Neuron (in vitro differentiated cells): ENCODE data around the gene GLIPR2.
"Not testable (repeated sequence)": the region's sequence is repeated elsewhere in the genome, so short reads cannot be mapped to it uniquely, and the experiment has no call there.

Source experiments
- H2AFZ ChIP-seq: one replicate; pipeline ENCODE4 v1.6.1; 2013; ENCODE audit warnings: low read depth, mild to moderate bottlenecking, inconsistent platforms, low read length, moderate library complexity
- H3K27me3 ChIP-seq: one replicate; pipeline ENCODE4 v1.6.1; 2013; ENCODE audit warnings: low read length; ENCODE audit not compliant: insufficient read depth
- H3K36me3 ChIP-seq: one replicate; pipeline ENCODE4 v1.6.1; 2013; ENCODE audit warnings: low read length; ENCODE audit not compliant: insufficient read depth
- H3K4me1 ChIP-seq: one replicate; pipeline ENCODE4 v1.6.1; 2013; ENCODE audit warnings: low read length; ENCODE audit not compliant: insufficient read depth
- H3K4me3 ChIP-seq: 2 replicates; pipeline ENCODE4 v1.5.1; 2013; ENCODE audit warnings: mild to moderate bottlenecking, low read length, moderate library complexity
- H3K9me3 ChIP-seq: one replicate; pipeline ENCODE4 v1.6.1; 2013; ENCODE audit warnings: low read length

The GLIPR2 gene

DNA sequence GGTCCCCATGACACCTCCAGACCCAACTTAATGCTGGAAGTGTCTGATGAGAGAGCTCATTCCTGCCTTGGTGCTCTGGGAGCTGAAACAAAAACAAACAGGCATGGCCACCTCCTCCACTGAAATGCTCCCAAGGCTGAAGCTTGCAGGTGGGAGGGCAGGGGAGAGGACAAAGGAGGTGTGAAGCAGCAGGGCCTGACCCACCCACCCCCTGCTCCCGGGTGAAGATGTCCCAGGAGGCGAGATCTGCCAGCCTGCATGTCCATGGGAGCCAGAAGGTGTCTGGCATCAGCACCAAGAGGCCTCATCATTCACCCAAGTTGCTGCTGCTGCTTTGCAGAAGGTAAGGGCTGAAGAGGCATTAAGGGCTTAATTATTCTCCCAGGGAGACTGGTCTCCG is 28.5 kb downstream of the GLIPR2 start:
- Histone ChIP-seq H2AFZ (no peak overlapping the region), H3K27me3 (peaks cover 4% of the 10 kb centered on the region), H3K4me3 (no peak overlapping the region), H3K36me3 (no peaks in the 10 kb centered on the region), H3K9me3 (peaks cover 2% of the 10 kb centered on the region), H3K4me1 (peaks cover 8% of the 10 kb centered on the region)

GRCh38 chr9:36165826-36166167 is 29.3 kb downstream of the GLIPR2 start:
- no peaks in the 10 kb centered on the region for H3K36me3 ChIP-seq
- H3K4me1 ChIP-seq, result peaks cover 8% of the 10 kb centered on the region
- peaks cover 6% of the 10 kb centered on the region for H3K27me3 ChIP-seq
- no peak overlapping the region for H2AFZ ChIP-seq
- H3K4me3 ChIP-seq, result no peak overlapping the region
- peaks cover 2% of the 10 kb centered on the region for H3K9me3 ChIP-seq

DNA sequence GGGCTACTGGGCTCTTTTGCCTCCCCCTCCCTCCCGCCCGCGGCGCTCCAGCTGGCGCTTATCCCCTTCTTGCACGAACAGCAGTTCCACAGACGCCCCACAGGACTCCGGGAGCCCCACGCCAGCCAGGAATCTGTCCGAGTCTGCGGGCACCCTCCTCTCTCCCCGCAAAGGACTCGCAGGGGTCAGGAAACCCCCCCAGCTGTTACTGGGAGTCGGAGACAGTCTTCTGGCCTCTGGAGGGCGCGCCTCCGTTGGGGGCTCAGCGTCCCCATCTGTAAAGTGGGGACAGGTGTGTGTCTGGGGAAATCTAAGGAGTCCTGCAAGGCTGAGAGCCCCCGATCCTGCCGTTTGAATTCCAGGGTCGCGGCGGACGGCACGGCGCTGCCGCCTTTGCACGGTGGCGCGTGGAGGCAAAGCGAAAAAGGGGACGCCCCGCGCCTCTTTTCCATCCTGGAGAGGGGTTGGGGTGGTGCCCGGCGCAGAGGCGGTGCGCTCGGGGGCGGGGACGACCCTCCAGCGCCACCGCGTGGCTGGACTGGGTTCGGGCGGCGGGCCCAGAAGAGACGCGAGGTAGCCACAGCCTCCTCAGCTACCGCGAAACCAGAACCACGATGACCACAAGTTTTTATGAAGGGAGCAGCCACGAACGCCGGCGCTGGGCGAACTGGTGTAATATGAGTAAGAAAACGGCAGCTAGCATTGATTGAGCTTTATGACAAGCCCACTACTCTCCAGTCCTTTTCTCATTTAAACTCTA is 29.8 kb downstream of the GLIPR2 start:
- Histone ChIP-seq H3K36me3 (no peaks in the 10 kb centered on the region), H3K4me1 (peaks cover 8% of the 10 kb centered on the region), H3K4me3 (no peak overlapping the region)

DNA sequence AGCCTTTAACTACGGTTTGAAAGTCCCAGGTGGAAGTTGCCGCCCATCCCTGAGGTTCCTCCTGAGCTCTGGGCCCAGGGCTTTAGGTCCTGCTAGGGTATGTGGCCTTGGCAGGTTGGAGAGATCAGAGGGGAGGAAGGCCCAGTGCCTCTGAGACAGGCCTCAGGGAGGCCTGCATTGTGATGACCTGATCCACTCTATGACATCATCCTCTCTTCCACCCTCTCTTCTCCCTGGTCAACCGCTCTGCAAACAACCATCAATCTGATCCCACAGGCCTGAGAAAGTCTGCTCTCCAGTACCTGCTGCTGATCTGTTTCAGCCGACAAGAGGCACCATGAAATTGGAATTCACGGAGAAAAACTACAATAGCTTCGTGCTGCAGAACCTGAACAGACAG is 32.6 kb downstream of the GLIPR2 start, which contains the start of gene CCIN:
TSS of gene CCIN (plus strand) at position 223 of the 400 bp plus-strand sequence. CDS start at position 338, 115 bp downstream.
- Histone ChIP-seq H3K4me3 (no peak within 1 kb of the TSS), H3K9me3 (peaks cover 2% of the 10 kb centered on the region), H3K36me3 (no peaks in the 10 kb centered on the region), H3K27me3 (peaks cover 6% of the 10 kb centered on the region), H3K4me1 (no peaks in the 10 kb centered on the region), H2AFZ (no peak within 1 kb of the TSS)

More for the DNA sequence above, 29.8 kb downstream of the GLIPR2 start:
- peak overlapping the region; percentile 62 for H2AFZ ChIP-seq
- H3K9me3 ChIP-seq, result peaks cover 2% of the 10 kb centered on the region
- H3K27me3 ChIP-seq, result peaks cover 6% of the 10 kb centered on the region

GRCh38 chr9:36169708-36170107 is 33.2 kb downstream of the GLIPR2 start:
- Histone ChIP-seq H3K9me3 (peaks cover 2% of the 10 kb centered on the region), H2AFZ (no peak overlapping the region), H3K4me1 (no peaks in the 10 kb centered on the region), H3K27me3 (peaks cover 6% of the 10 kb centered on the region), H3K4me3 (no peak overlapping the region), H3K36me3 (no peaks in the 10 kb centered on the region)

GRCh38 chr9:36170531-36170930 is 34.0 kb downstream of the GLIPR2 start:
- H3K4me1 ChIP-seq, result no peaks in the 10 kb centered on the region
- no peak overlapping the region for H2AFZ ChIP-seq
- peaks cover 2% of the 10 kb centered on the region for H3K9me3 ChIP-seq
- H3K27me3 ChIP-seq, result peaks cover 6% of the 10 kb centered on the region
- H3K4me3 ChIP-seq, result no peak overlapping the region
- no peaks in the 10 kb centered on the region for H3K36me3 ChIP-seq

DNA sequence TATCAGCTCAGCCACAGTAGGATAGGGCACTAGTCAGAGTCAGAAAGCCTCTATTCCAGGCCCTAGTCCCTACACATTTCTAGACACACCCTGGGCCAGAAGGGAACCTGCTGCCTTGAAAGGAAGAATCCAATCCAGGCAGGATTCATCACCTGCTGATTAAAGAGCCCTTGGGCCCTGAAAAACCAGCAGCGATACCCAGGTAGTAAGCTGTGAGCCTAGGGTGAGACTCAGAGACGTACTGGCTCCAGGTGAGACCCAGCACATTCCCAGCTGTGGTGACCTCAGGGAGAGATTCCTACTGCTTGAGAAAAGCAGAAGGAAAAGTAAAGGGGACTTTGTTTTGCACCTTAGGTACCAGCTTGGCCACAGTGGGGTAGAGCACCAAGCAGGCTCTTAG is 37.3 kb downstream of the GLIPR2 start:
- Histone ChIP-seq H3K9me3 (peaks cover 2% of the 10 kb centered on the region), H3K27me3 (peaks cover 6% of the 10 kb centered on the region), H2AFZ (no peak overlapping the region), H3K36me3 (no peaks in the 10 kb centered on the region), H3K4me1 (no peaks in the 10 kb centered on the region), H3K4me3 (no peak overlapping the region)

- Histone ChIP-seq H3K4me1 (no peaks in the 10 kb centered on the region), H3K9me3 (peaks cover 2% of the 10 kb centered on the region), H3K4me3 (no peak overlapping the region), H3K27me3 (peaks cover 6% of the 10 kb centered on the region), H2AFZ (no peak overlapping the region), H3K36me3 (no peaks in the 10 kb centered on the region)
Observed at GRCh38 chr9:36174271-36174670, 37.7 kb downstream of the GLIPR2 start.

GRCh38 chr9:36174731-36175130 is 38.2 kb downstream of the GLIPR2 start:
- Histone ChIP-seq H3K9me3 (peaks cover 1% of the 10 kb centered on the region), H3K4me1 (no peaks in the 10 kb centered on the region), H3K27me3 (peaks cover 5% of the 10 kb centered on the region), H3K4me3 (no peak overlapping the region), H3K36me3 (no peaks in the 10 kb centered on the region), H2AFZ (no peak overlapping the region)

DNA sequence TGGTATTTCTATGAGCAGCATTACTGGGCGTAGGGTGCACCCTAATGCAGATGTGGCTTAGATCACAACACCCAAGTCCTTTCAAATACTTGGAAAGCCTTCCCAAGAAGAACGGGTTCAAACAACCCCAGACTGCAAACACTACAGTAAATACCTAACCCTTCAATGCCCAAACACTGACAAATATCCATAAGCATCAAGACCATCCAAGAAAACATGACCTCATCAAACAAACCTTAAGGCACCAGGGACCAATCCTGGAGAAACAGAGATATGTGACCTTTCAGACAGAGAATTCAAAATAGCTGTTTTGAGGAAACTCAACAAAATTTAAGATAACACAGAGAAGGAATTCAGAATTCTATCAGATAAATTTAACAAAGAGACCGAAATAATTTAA is 38.7 kb downstream of the GLIPR2 start:
- H3K9me3 ChIP-seq, H3K36me3 ChIP-seq, H2AFZ ChIP-seq, H3K4me3 ChIP-seq, H3K4me1 ChIP-seq, H3K27me3 ChIP-seq: not testable (repeated sequence)

- H3K4me1 ChIP-seq, H3K9me3 ChIP-seq, H2AFZ ChIP-seq, H3K27me3 ChIP-seq, H3K36me3 ChIP-seq, H3K4me3 ChIP-seq: not testable (repeated sequence)
Observed at GRCh38 chr9:36176496-36176895, 40.0 kb downstream of the GLIPR2 start.

DNA sequence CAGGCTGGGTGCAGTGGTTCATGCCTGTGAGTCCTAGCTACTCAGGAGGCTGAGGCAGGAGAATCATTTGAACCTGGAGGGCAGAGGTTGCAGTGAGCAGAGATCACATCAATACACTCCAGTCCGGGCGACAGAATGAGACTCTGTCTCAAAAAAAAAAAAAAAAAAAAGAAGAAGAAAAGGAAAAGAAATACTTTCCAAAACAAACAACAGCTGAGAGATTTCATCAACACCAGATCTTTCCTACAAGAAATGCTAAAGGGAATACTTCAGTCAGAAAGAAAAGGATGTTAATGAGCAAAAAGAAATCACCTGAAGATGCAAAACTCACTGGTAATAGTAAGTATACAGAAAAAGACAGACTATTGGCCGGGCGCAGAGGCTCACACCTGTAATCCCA is 41.0 kb downstream of the GLIPR2 start:
- Histone ChIP-seq H2AFZ (no peak overlapping the region), H3K36me3 (no peaks in the 10 kb centered on the region), H3K27me3 (no peaks in the 10 kb centered on the region), H3K4me3 (no peak overlapping the region), H3K9me3 (no peaks in the 10 kb centered on the region), H3K4me1 (no peaks in the 10 kb centered on the region)

GRCh38 chr9:36180243-36180642 is 43.7 kb downstream of the GLIPR2 start:
- H2AFZ ChIP-seq, H3K36me3 ChIP-seq, H3K27me3 ChIP-seq, H3K4me3 ChIP-seq, H3K9me3 ChIP-seq, H3K4me1 ChIP-seq: not testable (repeated sequence)

DNA sequence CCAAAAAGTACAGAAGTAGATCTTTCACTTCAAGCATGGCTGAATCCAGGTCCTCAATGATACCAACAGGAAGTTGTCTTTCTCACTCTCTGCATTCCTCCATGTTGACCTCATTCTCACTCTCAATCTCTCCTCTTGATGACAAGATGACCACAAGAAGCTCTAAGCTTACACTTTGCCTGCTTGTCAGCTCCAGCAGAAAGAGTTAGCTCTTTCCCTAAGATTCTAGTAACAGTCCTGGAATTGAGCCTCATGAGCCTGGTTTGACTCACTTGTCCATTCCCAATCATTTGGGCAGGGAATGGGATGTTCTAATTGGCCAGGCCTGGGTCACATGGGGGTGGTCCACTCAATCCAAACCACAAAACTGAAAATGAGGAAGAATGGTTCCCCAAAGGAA is 50.9 kb downstream of the GLIPR2 start:
- Histone ChIP-seq H3K4me1 (peaks cover 15% of the 10 kb centered on the region), H3K36me3 (no peaks in the 10 kb centered on the region), H2AFZ (no peak overlapping the region), H3K27me3 (no peaks in the 10 kb centered on the region), H3K4me3 (no peak overlapping the region), H3K9me3 (no peaks in the 10 kb centered on the region)
